Esophagus (tissue), 2 donors: ENCODE results near the gene TGOLN2. TPM values are rescaled to one million over a fixed set of nuclear protein-coding genes. Genes with fewer than 3 reads are reported as not detected.
"Not testable (repeated sequence)": the region's sequence is repeated elsewhere in the genome, so short reads cannot be mapped to it uniquely, and the experiment has no call there.

Source experiments
- H3K27ac ChIP-seq, 2 donors: one replicate each; pipeline ENCODE4 v1.5.1; 2013; ENCODE audit warnings: low read depth in 2 of 2, mild to moderate bottlenecking in 2 of 2, inconsistent platforms in 1 of 2, low read length in 1 of 2, moderate library complexity in 1 of 2
- H3K27me3 ChIP-seq, 2 donors: one replicate each; pipeline ENCODE4 v1.6.1; 2013; ENCODE audit warnings: low read length in 2 of 2, control low read depth in 1 of 2, mild to moderate bottlenecking in 1 of 2; ENCODE audit not compliant: insufficient read depth in 2 of 2, control insufficient read depth in 1 of 2
- H3K36me3 ChIP-seq, 2 donors: one replicate each; pipeline ENCODE4 v1.6.1; 2013; ENCODE audit warnings: low read length in 1 of 2; ENCODE audit not compliant: control insufficient read depth in 2 of 2, insufficient read depth in 2 of 2
- H3K4me1 ChIP-seq, 2 donors: one replicate each; pipeline ENCODE4 v1.6.1; 2013; ENCODE audit warnings: low read length in 1 of 2; ENCODE audit not compliant: control insufficient read depth in 2 of 2, insufficient read depth in 2 of 2
- H3K4me3 ChIP-seq, 2 donors: one replicate each; pipeline ENCODE4 v1.5.1; 2013; ENCODE audit warnings: low read length in 2 of 2, mild to moderate bottlenecking in 2 of 2, low read depth in 1 of 2, moderate library complexity in 1 of 2
- H3K9me3 ChIP-seq, 2 donors: one replicate each; pipeline ENCODE4 v1.6.1; 2013; ENCODE audit warnings: mild to moderate bottlenecking in 2 of 2, low read depth in 1 of 2, low read length in 1 of 2, moderate library complexity in 1 of 2; ENCODE audit not compliant: control insufficient read depth in 2 of 2, insufficient read depth in 1 of 2
- WGBS, 2 donors: extraction: QIAGEN DNeasy Blood & Tissue Kit; methylation state at CpG; one replicate each; pipeline ENCODE4 v1.1.7; 2013; 5-methylcytosine and 5-hydroxymethylcytosine counted together
- polyA plus RNA-seq, 2 donors: library from polyadenylated mRNA; stranded (reverse); fragments of 200-250 nt; gene quantifications; one replicate each; pipeline ENCODE4 v1.2.3, GENCODE V29; 2013
- donor health status: healthy with polysubstance abuse.
- donor health status: Bipolar disorder and iron deficiency.

The TGOLN2 gene
- polyA plus RNA-seq, 2 donors, result 13.1 to 15.1 TPM

DNA sequence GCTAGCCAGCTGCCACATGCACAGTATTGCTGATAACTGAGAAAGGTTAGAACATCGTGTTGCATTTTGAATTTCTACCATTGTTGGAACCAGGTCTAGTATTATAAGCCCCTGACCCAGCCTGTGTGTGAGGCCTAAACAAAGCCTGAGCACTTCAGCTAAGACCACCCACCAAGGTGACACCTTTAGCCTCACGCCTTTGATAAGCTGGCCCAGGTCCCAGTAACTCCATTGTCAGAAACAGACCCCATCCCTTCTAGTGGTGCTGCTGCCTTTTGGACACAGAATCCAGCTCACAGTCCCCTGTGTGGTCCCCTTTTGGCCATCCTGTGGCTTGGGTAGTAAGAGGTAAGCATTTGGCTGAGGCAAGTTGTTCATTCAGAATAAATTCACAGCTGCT, 28.4 kb upstream of the TGOLN2 start:
- H3K27ac ChIP-seq, result no peak overlapping the region
- WGBS, 2 donors, result 79 to 85% methylated on average over 2 of the region's 2 CpGs
- peaks cover 3 to 8% of the 10 kb centered on the region in 2 donors for H3K36me3 ChIP-seq
- H3K9me3 ChIP-seq, result no peaks in the 10 kb centered on the region
- H3K4me3 ChIP-seq, result no peak overlapping the region
- H3K27me3 ChIP-seq, result no peaks in the 10 kb centered on the region
- H3K4me1 ChIP-seq, result peaks cover 0 to 9% of the 10 kb centered on the region in 2 donors

GRCh38 chr2:85355521-85355920, 27.7 kb upstream of the TGOLN2 start:
- Histone ChIP-seq H3K9me3 (no peaks in the 10 kb centered on the region), H3K27me3 (no peaks in the 10 kb centered on the region), H3K27ac (no peak overlapping the region), H3K4me3 (peak overlapping the region; percentile 79 to 89), H3K4me1 (peaks cover 0 to 9% of the 10 kb centered on the region in 2 donors), H3K36me3 (peaks cover 3 to 15% of the 10 kb centered on the region in 2 donors)
- 73 to 75% methylated on average over 3 of the region's 3 CpGs for WGBS, 2 donors

GRCh38 chr2:85355073-85355410, 27.3 kb upstream of the TGOLN2 start:
- H3K36me3 ChIP-seq, result peaks cover 3 to 18% of the 10 kb centered on the region in 2 donors

GRCh38 chr2:85354286-85355072, 26.7 kb upstream of the TGOLN2 start, which contains the start of the genes ELMOD3 and RETSAT:
Gene ELMOD3, plus strand, starts transcription at chr2:85354769. Its CDS starts 2,430 bp downstream, at chr2:85357199.
Gene RETSAT, minus strand, starts transcription at chr2:85354528. Its CDS starts 21 bp downstream, at chr2:85354507.
- H3K4me1 ChIP-seq, result peaks cover 0 to 9% of the 10 kb centered on the region in 2 donors
- no peaks in the 10 kb centered on the region for H3K27me3 ChIP-seq
- no peaks in the 10 kb centered on the region for H3K9me3 ChIP-seq
- H3K4me3 ChIP-seq, result peak within 1 kb of the TSS; percentile 79 to 89
- WGBS, 2 donors, result 0% methylated on average over 42 of the region's 42 CpGs
- peak within 1 kb of the TSS; percentile 96 to 98 for H3K27ac ChIP-seq
- H3K36me3 ChIP-seq, result peaks cover 0 to 20% of the 10 kb centered on the region in 2 donors

More at GRCh38 chr2:85355073-85355410, 27.3 kb upstream of the TGOLN2 start:
- Histone ChIP-seq H3K4me1 (peaks cover 0 to 9% of the 10 kb centered on the region in 2 donors), H3K27ac (peak overlapping the region; percentile 80 to 98), H3K4me3 (peak overlapping the region; percentile 79 to 89), H3K9me3 (no peaks in the 10 kb centered on the region), H3K27me3 (no peaks in the 10 kb centered on the region)
- 6 to 9% methylated on average over 10 of the region's 10 CpGs for WGBS, 2 donors

DNA sequence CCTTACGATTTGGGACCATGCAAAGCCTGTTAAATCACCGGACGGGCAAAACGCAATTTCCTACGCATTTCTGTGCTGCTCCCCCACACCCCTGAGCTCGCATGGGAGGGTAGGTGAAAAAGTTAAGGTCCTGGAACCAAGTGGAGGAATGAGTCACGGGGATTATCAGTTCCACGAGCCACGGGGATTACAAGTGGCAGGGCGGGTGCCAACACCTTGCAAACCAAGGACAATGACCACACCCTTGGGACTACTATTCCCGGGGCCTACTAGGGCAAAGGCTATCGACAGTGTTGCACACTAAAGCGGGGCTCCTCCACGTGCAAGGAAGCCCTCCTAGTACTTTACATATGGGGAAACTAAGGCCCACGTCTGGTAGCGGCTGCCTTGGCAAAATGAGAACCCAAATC, 26.1 kb upstream of the TGOLN2 start:
- H3K27me3 ChIP-seq, result no peaks in the 10 kb centered on the region
- H3K9me3 ChIP-seq, result no peaks in the 10 kb centered on the region
- H3K36me3 ChIP-seq, result peaks cover 0 to 24% of the 10 kb centered on the region in 2 donors
- peak overlapping the region; percentile 96 to 98 for H3K27ac ChIP-seq
- H3K4me1 ChIP-seq, result peaks cover 2 to 9% of the 10 kb centered on the region in 2 donors
- H3K4me3 ChIP-seq, result peak overlapping the region; percentile 65 to 89
- 8 to 10% methylated on average over 16 of the region's 16 CpGs for WGBS, 2 donors

DNA sequence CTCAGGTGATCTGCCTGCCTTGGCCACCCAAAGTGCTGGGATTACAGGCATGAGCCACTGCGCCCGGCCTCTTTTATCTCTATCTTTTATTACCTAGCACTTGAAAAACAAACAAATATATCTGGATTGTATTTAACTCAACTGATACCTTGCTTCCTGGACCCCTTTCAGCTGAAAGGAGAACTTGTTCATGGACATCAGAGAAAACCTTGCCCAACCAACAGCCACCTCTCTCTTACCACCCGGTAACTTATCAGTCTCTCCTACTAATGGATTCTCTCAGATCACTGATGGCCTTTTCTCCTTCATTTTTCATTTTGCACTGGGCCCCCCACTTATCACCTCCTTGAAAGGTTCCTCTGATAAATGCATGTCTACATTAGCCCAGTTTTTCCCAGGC, 19.8 kb upstream of the TGOLN2 start:
- Histone ChIP-seq H3K4me1 (peaks cover 2 to 4% of the 10 kb centered on the region in 2 donors), H3K4me3 (no peak overlapping the region), H3K9me3 (no peaks in the 10 kb centered on the region), H3K36me3 (peaks cover 7 to 55% of the 10 kb centered on the region in 2 donors), H3K27me3 (no peaks in the 10 kb centered on the region), H3K27ac (no peak overlapping the region)
- 72 to 83% methylated on average over 3 of the region's 3 CpGs for WGBS, 2 donors

DNA sequence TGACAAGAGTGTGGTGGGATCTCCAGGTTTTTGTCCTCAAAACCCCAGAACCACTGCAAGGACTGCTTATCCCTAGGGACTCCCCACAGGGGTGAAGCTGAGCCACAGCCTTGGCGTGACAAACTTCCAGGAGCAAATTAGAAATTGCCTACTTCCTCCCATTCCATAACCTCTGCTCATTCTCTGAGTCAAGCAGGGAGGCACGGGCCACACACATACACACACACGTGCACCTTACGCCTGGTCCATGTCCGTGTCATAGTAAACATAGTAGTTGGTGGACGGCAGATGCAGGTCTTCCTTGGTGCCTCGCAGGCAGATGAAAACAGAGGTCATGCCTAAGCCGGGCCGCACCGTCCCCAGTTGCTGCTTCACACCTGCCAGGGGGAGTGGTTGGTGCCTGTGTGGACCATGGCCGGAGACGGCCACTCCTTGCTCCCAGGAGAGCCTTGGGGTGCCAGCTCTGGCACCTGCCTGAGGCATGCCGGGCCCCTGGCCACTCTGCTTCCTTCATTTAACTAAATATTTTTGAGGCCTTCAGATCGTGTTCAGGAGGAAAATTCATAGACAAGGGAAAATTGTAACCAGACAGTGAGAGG, 16.7 kb upstream of the TGOLN2 start:
- H3K36me3 ChIP-seq, result peaks cover 7 to 47% of the 10 kb centered on the region in 2 donors
- H3K27me3 ChIP-seq, result no peaks in the 10 kb centered on the region
- peaks cover 0 to 2% of the 10 kb centered on the region in 2 donors for H3K4me1 ChIP-seq
- H3K9me3 ChIP-seq, result no peaks in the 10 kb centered on the region
- 80 to 88% methylated on average over 14 of the region's 14 CpGs for WGBS, 2 donors
- H3K4me3 ChIP-seq, result no peak overlapping the region
- no peak overlapping the region for H3K27ac ChIP-seq

GRCh38 chr2:85343207-85343895, 15.6 kb upstream of the TGOLN2 start:
- not testable (repeated sequence) for H3K4me1 ChIP-seq, H3K27ac ChIP-seq, H3K4me3 ChIP-seq, H3K27me3 ChIP-seq, H3K9me3 ChIP-seq
- 85 to 91% methylated on average over 8 to 10 of the region's 10 CpGs for WGBS, 2 donors
- H3K36me3 ChIP-seq, result peaks cover 7 to 43% of the 10 kb centered on the region in 2 donors

DNA sequence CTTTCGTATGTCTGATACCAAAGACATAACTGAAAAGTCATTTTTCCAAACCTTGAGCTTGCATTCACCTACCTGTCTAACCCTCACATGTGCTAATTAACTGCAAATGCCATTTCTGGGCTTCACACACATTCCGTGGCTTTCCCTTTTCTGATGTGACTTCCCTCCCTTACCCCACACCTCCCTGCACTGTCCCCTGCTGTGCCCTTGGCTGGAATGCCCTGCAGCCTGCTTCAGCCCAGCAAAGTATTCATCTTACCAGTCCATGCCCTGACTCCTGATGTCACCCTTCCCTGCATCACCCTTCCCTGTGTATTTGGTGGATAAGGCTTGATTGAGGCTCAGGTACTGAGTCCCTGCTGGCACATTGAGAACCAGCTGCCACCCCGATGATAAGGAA, 14.4 kb upstream of the TGOLN2 start:
- Histone ChIP-seq H3K36me3 (peaks cover 7 to 37% of the 10 kb centered on the region in 2 donors), H3K9me3 (no peaks in the 10 kb centered on the region), H3K27ac (no peak overlapping the region), H3K27me3 (no peaks in the 10 kb centered on the region), H3K4me3 (no peak overlapping the region), H3K4me1 (no peaks in the 10 kb centered on the region)
- WGBS, 2 donors, result 79 to 86% methylated on average over 3 of the region's 3 CpGs
